GM12878 (cell line): ENCODE results near the gene LITAF. TPM values are rescaled to one million over a fixed set of nuclear protein-coding genes. Genes with fewer than 3 reads are reported as not detected.

Source experiments
- CHD4 ChIP-seq: fragments of 200-600 bp; sonication (generic); IDR thresholded peaks from 2 replicates; pipeline ENCODE4 v1.6.1; 2016; ENCODE audit warnings: mild to moderate bottlenecking
- MYB ChIP-seq: fragments of 150-350 bp; IDR thresholded peaks from 2 replicates; pipeline ENCODE4 v1.6.1; 2014; ENCODE audit warnings: mild to moderate bottlenecking, low read depth, low read length, borderline replicate concordance
- RELB ChIP-seq: fragments of 450-650 bp; IDR thresholded peaks from 2 replicates; pipeline ENCODE4 v1.6.1; 2017; ENCODE audit warnings: low read depth, mild to moderate bottlenecking, moderate library complexity
- SMAD5 ChIP-seq: IDR thresholded peaks from 2 replicates; pipeline ENCODE4 v1.6.1; 2016; ENCODE audit warnings: antibody characterized with exemption, low read depth
- TARDBP ChIP-seq: IDR thresholded peaks from 2 replicates; pipeline ENCODE4 v1.6.1; 2016; ENCODE audit warnings: borderline replicate concordance
- ZBED1 ChIP-seq: IDR thresholded peaks from 2 replicates; pipeline ENCODE4 v1.6.1; 2016; ENCODE audit warnings: borderline replicate concordance
- polyA plus RNA-seq, 11 experiments: library from polyadenylated mRNA; depleted of rRNA in 4 of 11; unstranded in 6 of 11; stranded (reverse) in 5 of 11; fragments of >200 nt; fragmentation: Nextera tagmentation in 4 of 11; fragmentation: Illumina TruSeq in 1 of 11; extraction: Ambion mirVana in 4 of 11; extraction: Trizol in 1 of 11; gene quantifications; 1 replicate in 1 of 11; 2 replicates in 10 of 11; pipeline versions ENCODE4 v1.2.1 to v1.2.3, GENCODE V29; 2011 to 2016; ENCODE audit warnings: inconsistent platforms in 2 of 11, missing spikeins in 2 of 11, low read depth in 1 of 11
- total RNA-seq, 4 experiments: library from RNA; depleted of rRNA in 3 of 4; stranded (reverse); fragments of >200 nt in 3 of 4; fragmentation: Illumina TruSeq in 1 of 4; extraction: Trizol in 1 of 4; gene quantifications; 2 replicates each; pipeline versions ENCODE4 v1.2.1 to v1.2.3, GENCODE V29; 2013 to 2021
- TF ChIP-seq, protein P1 (sequence below): fragments of 450-650 bp; IDR thresholded peaks from 2 replicates; pipeline ENCODE4 v1.6.1; 2017; ENCODE audit warnings: mild to moderate bottlenecking
- TF ChIP-seq, protein P2 (sequence below): fragments of 450-650 bp; IDR thresholded peaks from 2 replicates; pipeline ENCODE4 v1.6.1; 2018; ENCODE audit warnings: borderline replicate concordance, mild to moderate bottlenecking; ENCODE audit not compliant: partially characterized antibody

LITAF gene
- total and polyA plus RNA-seq, 10 of the 15 experiments (the other 5 are each of a cell fraction or from before 2014, with no cell fraction given), result 99.2 to 211 (median 147) TPM

DNA sequence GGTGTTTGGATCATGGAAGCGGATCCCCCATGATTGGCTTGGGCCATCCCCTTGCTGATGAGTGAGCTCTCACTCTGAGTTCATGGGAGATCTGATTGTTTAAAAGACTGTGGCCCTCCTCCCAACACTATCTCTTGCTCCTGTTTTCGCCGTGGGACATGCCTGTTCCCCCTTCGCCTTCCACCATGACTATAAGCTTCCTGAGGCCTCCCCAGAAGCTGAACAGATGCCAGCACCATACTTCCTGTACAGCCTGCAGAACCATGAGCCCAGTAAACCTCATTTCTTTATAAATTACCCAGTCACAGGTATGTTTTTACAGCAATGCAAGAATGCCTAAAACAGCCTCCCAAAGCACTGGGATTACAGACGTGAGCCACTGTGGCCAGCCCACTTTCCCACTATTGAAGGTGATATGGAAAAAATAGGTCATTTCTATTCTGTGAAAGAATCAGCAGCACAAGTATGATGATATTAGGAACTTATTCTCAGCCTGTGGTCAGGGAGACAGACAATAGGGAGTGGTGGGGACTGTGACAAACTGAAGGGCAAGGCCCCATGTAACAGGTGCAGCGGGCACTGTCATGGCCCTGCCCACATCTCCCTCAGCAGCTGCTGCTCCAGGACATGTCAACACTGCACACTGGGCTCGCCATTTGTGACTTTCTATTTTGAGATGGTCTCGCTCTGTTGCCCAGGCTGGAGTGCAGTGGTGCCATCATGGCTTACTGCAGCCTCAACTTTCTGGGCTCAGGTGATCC lies 33.7 kb upstream of the LITAF start (continued):
- TF ChIP-seq, protein P1, sequence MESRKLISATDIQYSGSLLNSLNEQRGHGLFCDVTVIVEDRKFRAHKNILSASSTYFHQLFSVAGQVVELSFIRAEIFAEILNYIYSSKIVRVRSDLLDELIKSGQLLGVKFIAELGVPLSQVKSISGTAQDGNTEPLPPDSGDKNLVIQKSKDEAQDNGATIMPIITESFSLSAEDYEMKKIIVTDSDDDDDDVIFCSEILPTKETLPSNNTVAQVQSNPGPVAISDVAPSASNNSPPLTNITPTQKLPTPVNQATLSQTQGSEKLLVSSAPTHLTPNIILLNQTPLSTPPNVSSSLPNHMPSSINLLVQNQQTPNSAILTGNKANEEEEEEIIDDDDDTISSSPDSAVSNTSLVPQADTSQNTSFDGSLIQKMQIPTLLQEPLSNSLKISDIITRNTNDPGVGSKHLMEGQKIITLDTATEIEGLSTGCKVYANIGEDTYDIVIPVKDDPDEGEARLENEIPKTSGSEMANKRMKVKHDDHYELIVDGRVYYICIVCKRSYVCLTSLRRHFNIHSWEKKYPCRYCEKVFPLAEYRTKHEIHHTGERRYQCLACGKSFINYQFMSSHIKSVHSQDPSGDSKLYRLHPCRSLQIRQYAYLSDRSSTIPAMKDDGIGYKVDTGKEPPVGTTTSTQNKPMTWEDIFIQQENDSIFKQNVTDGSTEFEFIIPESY, result no peak
- TF ChIP-seq CHD4 (no peak), RELB (no peak), SMAD5 (no peak), MYB (no peak), ZBED1 (no peak), TARDBP (no peak)
- TF ChIP-seq, protein P2, sequence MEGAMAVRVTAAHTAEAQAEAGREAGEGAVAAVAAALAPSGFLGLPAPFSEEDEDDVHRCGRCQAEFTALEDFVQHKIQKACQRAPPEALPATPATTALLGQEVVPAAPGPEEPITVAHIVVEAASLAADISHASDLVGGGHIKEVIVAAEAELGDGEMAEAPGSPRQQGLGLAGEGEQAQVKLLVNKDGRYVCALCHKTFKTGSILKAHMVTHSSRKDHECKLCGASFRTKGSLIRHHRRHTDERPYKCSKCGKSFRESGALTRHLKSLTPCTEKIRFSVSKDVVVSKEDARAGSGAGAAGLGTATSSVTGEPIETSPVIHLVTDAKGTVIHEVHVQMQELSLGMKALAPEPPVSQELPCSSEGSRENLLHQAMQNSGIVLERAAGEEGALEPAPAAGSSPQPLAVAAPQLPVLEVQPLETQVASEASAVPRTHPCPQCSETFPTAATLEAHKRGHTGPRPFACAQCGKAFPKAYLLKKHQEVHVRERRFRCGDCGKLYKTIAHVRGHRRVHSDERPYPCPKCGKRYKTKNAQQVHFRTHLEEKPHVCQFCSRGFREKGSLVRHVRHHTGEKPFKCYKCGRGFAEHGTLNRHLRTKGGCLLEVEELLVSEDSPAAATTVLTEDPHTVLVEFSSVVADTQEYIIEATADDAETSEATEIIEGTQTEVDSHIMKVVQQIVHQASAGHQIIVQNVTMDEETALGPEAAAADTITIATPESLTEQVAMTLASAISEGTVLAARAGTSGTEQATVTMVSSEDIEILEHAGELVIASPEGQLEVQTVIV, result no peak
